HuH-7.5 (cell line): ENCODE data around the gene SMYD3.
"Not testable (repeated sequence)": the region's sequence is repeated elsewhere in the genome, so short reads cannot be mapped to it uniquely, and the experiment has no call there.

Experiments
- DNase-seq: peaks from one replicate; pipeline ENCODE4 v3.0.0; 2011; ENCODE audit warnings: low spot score

The SMYD3 gene

DNA sequence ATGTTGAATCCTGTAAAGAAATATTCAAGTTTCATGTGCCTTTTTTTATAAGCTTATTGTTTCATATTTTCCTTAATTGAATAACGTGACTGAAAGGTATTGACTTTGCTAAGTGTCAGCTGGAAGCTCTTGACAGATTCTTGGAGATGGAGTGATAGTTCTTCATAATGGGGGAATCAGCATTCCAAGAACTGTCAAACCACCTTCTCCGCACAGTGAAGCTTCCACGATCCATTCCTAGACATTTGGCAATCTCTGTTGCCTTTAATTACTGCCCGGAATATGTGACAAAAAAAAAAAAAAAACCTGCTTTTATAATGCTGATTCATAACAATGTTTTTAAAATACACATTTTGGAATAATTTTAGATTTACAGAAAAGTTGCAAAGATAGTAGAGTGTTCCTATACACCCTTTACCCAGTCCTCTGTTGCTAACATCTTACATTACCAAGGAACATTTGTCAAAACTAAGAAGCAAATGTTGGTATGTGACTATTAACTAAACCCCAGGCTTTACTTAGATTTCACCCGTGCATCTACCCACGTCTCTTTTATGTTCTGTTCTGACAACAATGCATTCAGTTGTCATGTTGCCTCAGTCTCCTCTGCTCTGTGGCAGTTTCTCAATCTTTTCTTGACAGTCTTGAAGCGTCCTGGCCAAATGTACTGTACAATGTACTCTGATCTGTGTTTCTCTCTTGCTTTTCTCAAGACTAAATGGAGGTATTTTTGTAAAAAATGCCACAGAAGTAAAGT lies 674.1 kb downstream of the SMYD3 start:
- DNase-seq, result no peak

- no peak for DNase-seq
These were observed 675.6 kb downstream of the SMYD3 start for GRCh38 chr1:245831518-245831917.

GRCh38 chr1:245829826-245830225 lies 677.3 kb downstream of the SMYD3 start:
- no peak for DNase-seq

DNA sequence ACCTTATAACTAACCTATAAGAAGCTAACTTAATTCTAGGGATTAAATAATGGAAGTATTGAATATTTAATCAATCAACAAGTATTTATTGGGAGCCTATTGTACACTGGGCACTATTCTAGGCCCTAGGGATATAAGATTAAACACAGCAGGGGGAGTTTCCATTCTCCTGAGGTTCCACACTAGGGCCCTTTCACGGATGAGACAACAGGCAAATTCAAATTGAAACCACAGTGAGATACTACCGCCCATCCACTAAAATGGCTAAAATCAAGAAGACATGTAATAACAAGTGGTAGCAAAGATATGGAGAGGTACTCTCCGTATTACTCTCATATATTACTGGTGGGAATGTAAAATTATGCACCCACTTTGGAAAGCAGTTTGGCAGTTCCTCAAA lies 677.9 kb downstream of the SMYD3 start:
- no peak for DNase-seq

DNA sequence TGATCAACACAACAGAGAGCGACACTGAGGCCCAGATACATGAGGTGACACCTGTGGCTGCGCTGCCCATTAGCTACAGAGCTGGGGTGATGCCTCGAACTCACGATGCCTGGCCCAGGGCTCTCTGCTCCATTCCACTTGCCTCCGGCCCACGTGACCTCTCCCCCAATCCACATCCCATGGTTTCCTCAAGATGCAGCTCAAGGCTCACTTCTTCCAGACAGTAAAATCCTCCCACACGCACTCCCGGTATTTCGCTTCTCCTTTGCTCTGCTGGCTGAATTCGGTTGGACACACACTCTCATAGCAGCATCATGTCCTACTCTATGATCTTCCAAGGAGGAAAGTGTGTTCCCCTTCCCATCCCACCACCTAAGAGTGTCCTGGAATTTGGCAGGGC lies 679.8 kb downstream of the SMYD3 start:
- DNase-seq, result no peak

DNA sequence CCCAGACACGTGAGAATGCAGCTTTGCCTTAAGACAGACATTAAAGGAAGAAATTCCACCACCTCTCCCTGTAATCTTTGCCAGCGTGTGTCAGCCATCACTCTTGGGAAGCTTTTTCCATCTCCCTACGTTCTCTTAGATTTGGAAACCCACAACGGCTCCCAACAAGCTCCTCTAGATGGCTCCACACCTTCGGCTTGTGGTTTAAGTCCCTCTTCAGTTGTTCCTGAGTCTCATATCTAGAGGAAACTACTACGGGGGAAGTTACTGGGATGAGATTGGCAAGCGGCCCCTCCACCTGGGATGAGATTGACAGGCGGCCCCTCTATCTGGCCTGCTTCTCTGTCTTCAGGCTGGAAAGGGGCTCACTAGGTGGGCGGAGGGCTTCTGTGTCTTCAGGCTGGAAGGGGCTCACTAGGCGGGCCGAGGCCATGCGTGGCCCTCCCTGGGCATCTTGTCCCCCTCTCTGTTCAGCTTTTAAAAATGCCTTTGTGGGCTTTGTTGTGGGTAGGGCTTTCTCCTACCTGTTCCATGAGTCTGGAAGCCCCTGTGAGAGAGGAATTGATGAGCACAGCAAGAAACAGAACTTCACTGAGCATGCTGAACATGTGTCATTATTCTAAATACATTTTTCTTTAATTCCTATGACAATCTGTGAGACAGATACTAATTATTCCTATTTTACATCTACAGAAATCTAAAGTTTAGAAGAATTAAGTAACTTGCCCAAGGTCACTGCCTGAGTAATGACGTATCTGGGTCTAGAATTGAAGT lies 681.8 kb downstream of the SMYD3 start:
- DNase-seq, result no peak

GRCh38 chr1:245823408-245824147 lies 683.5 kb downstream of the SMYD3 start:
- no peak for DNase-seq

DNA sequence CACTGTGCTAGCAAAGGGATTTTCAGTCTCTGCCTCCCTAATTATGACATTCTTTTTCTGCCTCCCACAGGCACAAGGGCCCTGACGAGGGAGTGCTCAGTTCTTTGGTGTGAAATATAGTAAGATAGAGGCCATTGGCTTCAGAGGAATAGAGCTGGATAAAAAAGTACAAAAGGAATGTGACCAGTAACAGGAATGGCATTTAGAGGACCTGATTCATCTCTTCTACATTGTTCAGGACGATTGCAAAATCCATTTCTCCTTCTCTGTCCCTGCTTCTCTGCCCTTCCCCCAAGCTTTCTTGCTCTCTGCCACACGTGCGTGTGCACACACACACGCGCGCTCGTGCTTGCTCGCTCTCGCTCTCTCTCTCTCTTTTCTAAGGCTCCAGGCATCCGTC lies 684.1 kb downstream of the SMYD3 start:
- no peak for DNase-seq

DNA sequence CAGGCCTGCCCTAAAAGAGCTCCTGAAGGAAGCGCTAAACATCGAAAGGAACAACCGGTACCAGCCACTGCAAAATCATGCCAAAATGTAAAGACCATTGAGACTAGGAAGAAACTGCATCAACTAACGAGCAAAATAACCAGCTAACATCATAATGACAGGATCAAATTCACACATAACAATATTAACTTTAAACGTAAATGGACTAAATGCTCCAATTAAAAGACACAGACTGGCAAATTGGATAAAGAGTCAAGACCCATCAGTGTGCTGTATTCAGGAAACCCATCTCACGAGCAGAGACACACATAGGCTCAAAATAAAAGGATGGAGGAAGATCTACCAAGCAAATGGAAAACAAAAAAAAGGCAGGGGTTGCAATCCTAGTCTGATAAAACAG lies 688.7 kb downstream of the SMYD3 start:
- DNase-seq, result not testable (repeated sequence)

DNA sequence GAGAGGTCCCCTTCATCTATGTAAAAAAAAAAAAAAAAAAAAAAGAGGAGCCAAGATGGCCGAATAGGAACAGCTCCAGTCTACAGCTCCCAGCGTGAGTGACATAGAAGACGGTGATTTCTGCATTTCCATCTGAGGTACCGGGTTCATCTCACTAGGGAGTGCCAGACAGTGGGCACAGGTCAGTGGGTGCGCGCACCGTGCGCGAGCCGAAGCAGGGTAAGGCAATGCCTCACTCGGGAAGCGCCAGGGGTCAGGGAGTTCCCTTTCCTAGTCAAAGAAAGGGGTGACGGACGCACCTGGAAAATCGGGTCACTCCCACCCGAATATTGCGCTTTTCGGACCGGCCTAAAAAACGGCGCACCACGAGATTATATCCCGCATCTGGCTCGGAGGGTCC lies 690.6 kb downstream of the SMYD3 start:
- DNase-seq, result not testable (repeated sequence)

DNA sequence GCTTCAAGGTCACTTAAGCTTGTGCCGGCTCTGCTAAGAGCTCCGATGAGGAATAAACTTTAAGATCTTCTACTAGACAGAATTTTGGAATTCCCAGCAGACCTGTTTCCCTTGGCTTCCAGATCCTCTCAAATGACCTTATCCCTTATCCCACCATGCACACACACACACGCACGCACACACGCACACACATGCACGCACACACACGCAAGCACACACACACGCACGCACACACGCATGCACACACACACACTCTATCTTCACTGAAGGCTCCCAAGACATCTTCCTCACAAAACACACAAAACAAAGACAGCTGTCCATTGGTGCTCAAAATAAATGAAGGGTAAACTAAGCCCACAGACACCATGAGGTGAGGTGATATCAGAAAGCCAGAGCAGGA lies 692.4 kb downstream of the SMYD3 start:
- no peak for DNase-seq

- no peak for DNase-seq
These were observed 694.8 kb downstream of the SMYD3 start for GRCh38 chr1:245812278-245812677.

- peak; percentile 60 for DNase-seq
These were observed 696.2 kb downstream of the SMYD3 start for GRCh38 chr1:245810789-245811337.

DNA sequence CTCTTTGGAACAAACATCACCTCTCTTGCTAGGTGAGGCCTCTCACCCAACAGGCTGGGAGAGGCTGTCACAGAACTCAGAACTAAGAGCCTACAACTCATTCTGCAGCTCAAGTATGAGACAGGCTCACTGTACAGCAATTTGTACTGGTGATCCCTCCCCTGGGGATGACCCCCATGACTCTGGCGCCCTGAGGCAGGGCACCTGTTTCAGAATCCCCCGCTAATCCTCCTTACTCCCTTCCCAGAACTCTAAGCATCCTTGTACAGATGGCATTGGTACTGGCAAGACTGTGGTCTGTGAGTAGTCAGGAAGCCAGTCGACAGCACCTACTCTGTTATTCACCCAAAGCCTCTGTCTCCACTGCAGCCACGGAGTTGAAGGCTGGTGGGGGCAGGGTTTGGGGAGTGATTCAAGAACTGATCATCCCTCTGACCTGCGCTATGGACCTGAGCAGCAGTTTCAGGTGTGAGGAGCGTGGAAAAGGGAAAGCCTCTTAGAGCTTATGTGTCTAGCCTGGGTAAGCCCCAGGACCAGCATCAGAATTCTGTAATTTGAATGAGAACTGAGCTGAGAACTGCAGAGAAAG lies 696.8 kb downstream of the SMYD3 start:
- no peak for DNase-seq

DNA sequence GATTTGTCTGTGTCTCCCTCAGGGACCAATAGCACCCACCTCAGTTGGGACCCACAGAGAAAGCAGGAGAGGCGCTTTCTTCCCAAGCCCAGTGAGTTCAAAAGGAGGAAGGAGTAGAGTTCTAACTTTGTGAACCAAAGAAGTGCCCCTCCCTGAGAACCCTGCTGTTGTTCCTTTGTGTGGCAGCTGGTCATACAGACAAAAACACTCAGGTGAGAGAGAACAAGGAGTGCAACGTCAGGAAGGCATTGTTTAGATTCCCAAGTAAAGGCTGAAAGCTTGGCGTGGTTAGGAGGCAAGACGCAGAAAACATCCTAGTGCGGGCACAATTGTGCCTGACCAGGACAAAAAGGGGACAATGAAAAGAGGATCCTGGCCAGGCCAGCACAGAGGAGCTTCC lies 697.7 kb downstream of the SMYD3 start:
- no peak for DNase-seq

- no peak for DNase-seq
These were observed 698.9 kb downstream of the SMYD3 start for GRCh38 chr1:245807954-245808719.

DNA sequence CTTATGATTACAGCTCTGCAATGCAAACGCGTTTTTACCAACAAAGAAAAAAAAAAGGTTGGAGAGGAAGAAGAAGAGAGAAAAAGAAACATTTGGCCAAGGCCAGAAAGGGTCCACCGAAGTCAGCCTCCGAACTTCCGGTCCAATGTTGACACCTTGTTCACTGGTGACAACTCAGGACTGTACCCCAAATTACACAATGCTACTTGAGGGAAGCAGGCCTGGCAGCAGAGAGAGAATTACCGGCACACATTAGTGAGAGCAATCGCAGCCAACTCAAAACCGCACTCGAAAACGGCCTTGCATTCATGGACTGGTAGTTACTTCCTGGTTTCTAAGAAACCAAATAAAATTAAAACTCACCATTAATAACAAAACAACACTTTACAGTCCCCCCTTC lies 699.8 kb downstream of the SMYD3 start:
- no peak for DNase-seq

DNA sequence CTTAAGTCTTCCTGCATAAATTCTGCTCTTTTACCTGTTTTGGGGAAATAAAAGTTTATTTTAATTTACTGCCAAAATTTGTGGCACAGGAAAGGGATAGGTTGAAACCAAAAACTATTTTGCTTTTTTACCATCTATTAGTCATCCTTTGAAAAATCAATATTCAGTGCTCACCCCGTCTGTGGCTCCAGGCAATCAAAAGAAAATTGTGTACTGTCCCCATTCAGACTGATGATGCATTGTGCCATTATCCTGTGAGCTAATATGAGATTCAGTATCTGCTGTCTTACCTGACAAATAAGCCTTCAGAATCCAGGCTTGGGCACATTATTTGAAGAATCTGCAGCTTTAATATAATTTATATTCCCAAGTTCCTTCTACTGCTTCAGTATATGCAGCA lies 701.5 kb downstream of the SMYD3 start:
- no peak for DNase-seq

DNA sequence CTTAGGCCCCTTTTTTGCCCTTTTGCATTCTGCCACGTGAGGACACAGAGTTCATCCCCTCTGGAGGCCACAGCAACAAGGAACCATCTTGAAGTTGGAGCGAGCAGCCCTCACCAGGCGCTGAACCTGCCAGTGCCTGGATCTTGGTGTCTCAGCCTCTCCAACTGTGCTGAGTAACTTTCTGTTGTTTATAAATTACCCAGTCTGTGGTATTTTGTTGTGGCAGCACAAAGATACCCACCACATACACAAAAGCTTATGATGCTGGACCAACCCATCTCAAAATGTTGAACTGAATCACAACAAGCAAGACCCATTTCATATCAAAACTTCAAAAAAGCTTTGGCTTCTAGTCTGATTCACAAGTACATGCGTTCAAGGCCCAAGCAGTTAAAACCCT lies 702.4 kb downstream of the SMYD3 start:
- DNase-seq, result no peak

- DNase-seq, result no peak
These were observed 703.4 kb downstream of the SMYD3 start for GRCh38 chr1:245803666-245804037.

- DNase-seq, result no peak
These were observed 704.0 kb downstream of the SMYD3 start for GRCh38 chr1:245802941-245803665.
